HepG2 (cell line): ENCODE results near the gene SPRYD3. TPM values are rescaled to one million over a fixed set of nuclear protein-coding genes. Genes with fewer than 3 reads are reported as not detected.

Source experiments
- MEIS1 ChIP-seq: sonication (generic); formaldehyde crosslinking; IDR thresholded peaks from 2 replicates; pipeline ENCODE4 v1.9.0; 2021; ENCODE audit warnings: mild to moderate bottlenecking, missing genetic modification reagents, moderate library complexity, borderline replicate concordance
- MNT ChIP-seq: fragments of 450-650 bp; IDR thresholded peaks from 2 replicates; pipeline ENCODE4 v1.6.1; 2016
- NONO ChIP-seq, 2 experiments: fragments of 450-650 bp in 1 of 2; sonication (generic) in 1 of 2; formaldehyde crosslinking in 1 of 2; IDR thresholded peaks in 1 of 2; conservative IDR thresholded peaks in 1 of 2; 2 replicates each; pipeline versions ENCODE4 v1.6.1 to v1.8.0; 2017 to 2022; ENCODE audit warnings: mild to moderate bottlenecking in 1 of 2, missing genetic modification reagents in 1 of 2, moderate library complexity in 1 of 2
- REST ChIP-seq, 2 experiments: IDR thresholded peaks; 2 replicates each; pipeline ENCODE4 v1.6.1; 2011 to 2012; ENCODE audit warnings: low read length in 2 of 2, borderline replicate concordance in 1 of 2, low read depth in 1 of 2, mild to moderate bottlenecking in 1 of 2, moderate library complexity in 1 of 2
- SP140L ChIP-seq: sonication (generic); formaldehyde crosslinking; IDR thresholded peaks from 2 replicates; pipeline ENCODE4 v1.4.0; 2020; ENCODE audit warnings: missing genetic modification reagents, borderline replicate concordance
- STAT6 ChIP-seq: sonication (generic); formaldehyde crosslinking; IDR thresholded peaks from 2 replicates; pipeline ENCODE4 v1.4.0; 2020; ENCODE audit warnings: missing genetic modification reagents, mild to moderate bottlenecking, borderline replicate concordance
- SYNCRIP ChIP-seq: fragments of 200-400 bp; formaldehyde crosslinking; IDR thresholded peaks from 2 replicates; pipeline ENCODE4 v1.6.1; 2018; ENCODE audit warnings: mild to moderate bottlenecking, low read depth, low read length; ENCODE audit not compliant: insufficient read depth
- USF2 ChIP-seq, 2 experiments: sonication (generic) in 1 of 2; formaldehyde crosslinking in 1 of 2; IDR thresholded peaks; 2 replicates each; pipeline versions ENCODE4 v1.5.1 to v1.6.1; 2011 to 2020; ENCODE audit warnings: borderline replicate concordance in 1 of 2, low read depth in 1 of 2, low read length in 1 of 2, mild to moderate bottlenecking in 1 of 2, missing genetic modification reagents in 1 of 2, moderate library complexity in 1 of 2
- ZFP36L1 ChIP-seq: sonication (generic); formaldehyde crosslinking; IDR thresholded peaks from 2 replicates; pipeline ENCODE4 v1.8.0; 2022; ENCODE audit warnings: mild to moderate bottlenecking, missing genetic modification reagents, moderate library complexity
- ZMYM2 ChIP-seq: sonication (generic); formaldehyde crosslinking; IDR thresholded peaks from 2 replicates; pipeline ENCODE4 v1.8.0; 2022; ENCODE audit warnings: mild to moderate bottlenecking, missing genetic modification reagents
- ZNF160 ChIP-seq: sonication (generic); formaldehyde crosslinking; IDR thresholded peaks from 2 replicates; pipeline ENCODE4 v1.8.0; 2022; ENCODE audit warnings: mild to moderate bottlenecking, inconsistent platforms, missing genetic modification reagents
- ZNF292 ChIP-seq: sonication (generic); formaldehyde crosslinking; IDR thresholded peaks from 2 replicates; pipeline ENCODE4 v1.8.1; 2022; ENCODE audit warnings: mild to moderate bottlenecking, low read depth, missing genetic modification reagents, borderline replicate concordance
- ZNF317 ChIP-seq: sonication (generic); formaldehyde crosslinking; IDR thresholded peaks from 2 replicates; pipeline ENCODE4 v1.5.0; 2020; ENCODE audit warnings: mild to moderate bottlenecking, missing genetic modification reagents
- ZNF414 ChIP-seq: sonication (generic); formaldehyde crosslinking; IDR thresholded peaks from 2 replicates; pipeline ENCODE4 v1.5.0; 2020; ENCODE audit warnings: missing genetic modification reagents
- ZNF660 ChIP-seq: sonication (generic); formaldehyde crosslinking; IDR thresholded peaks from 2 replicates; pipeline ENCODE4 v1.5.1; 2020; ENCODE audit warnings: mild to moderate bottlenecking, low read depth, missing genetic modification reagents, borderline replicate concordance
- polyA plus RNA-seq, 8 experiments: library from polyadenylated mRNA; depleted of rRNA in 3 of 8; stranded (reverse) in 7 of 8; unstranded in 1 of 8; fragments of >200 nt; fragmentation: Illumina TruSeq in 4 of 8; extraction: Trizol in 4 of 8; gene quantifications; 2 replicates each; pipeline versions ENCODE4 v1.2.1 to v1.2.3, GENCODE V29; 2011 to 2016; ENCODE audit warnings: low read depth in 4 of 8, missing spikeins in 1 of 8, mixed read lengths in 1 of 8; ENCODE audit not compliant: insufficient read depth in 1 of 8
- total RNA-seq, 5 experiments: library from RNA; depleted of rRNA; stranded (reverse); fragments of >200 nt; fragmentation: Illumina TruSeq; extraction: Trizol; gene quantifications; 2 replicates each; pipeline ENCODE4 v1.2.3, GENCODE V29; 2016; ENCODE audit warnings: low read depth in 1 of 5

The SPRYD3 gene
- total and polyA plus RNA-seq, 2 of the 13 experiments (the other 11 are each of a cell fraction or from before 2014, with no cell fraction given): 9.0 to 9.2 TPM

GRCh38 chr12:53053218-53054111, 25.7 kb downstream of the SPRYD3 start (continued):
- TF ChIP-seq REST (IDR thresholded peaks at IDR 0.05; ENCODE audit: borderline replicate concordance in 1 of 2, low read depth in 1 of 2, low read length in 2 of 2) (0 out of 4 replicates have a peak, but pooled peaks of 1 of the 2 experiments have one; percentile 13), STAT6 (no peak), USF2 (IDR thresholded peaks at IDR 0.05; ENCODE audit: low read depth, low read length) (no peak), USF2 (CRISPR knock-in tag; IDR thresholded peaks at IDR 0.05; ENCODE audit: borderline replicate concordance) (no peak), ZNF160 (CRISPR knock-in tag) (no peak), ZMYM2 (CRISPR knock-in tag) (no peak), MNT (no peak), ZNF414 (CRISPR knock-in tag) (peak; percentile 4; the same call in 1 of the 2 replicates), SP140L (no peak), NONO (IDR thresholded peaks at IDR 0.05) (no peak), NONO (CRISPR knock-in tag; conservative IDR thresholded peaks at IDR 0.05) (peak; percentile 57; the same call in 1 of the 2 replicates), ZNF292 (CRISPR knock-in tag) (no peak), ZNF317 (no peak), ZNF660 (CRISPR knock-in tag) (no peak), MEIS1 (CRISPR knock-in tag) (no peak), SYNCRIP (no peak), ZFP36L1 (no peak)
